Fibroblast of skin of back (primary cell): ENCODE measurements around the gene IGF1.
"Not testable (repeated sequence)": the region's sequence is repeated elsewhere in the genome, so short reads cannot be mapped to it uniquely, and the experiment has no call there.

Experiments used
- DNase-seq: peaks from one replicate; pipeline ENCODE4 v3.0.0-alpha.2; 2013

Gene IGF1

DNA sequence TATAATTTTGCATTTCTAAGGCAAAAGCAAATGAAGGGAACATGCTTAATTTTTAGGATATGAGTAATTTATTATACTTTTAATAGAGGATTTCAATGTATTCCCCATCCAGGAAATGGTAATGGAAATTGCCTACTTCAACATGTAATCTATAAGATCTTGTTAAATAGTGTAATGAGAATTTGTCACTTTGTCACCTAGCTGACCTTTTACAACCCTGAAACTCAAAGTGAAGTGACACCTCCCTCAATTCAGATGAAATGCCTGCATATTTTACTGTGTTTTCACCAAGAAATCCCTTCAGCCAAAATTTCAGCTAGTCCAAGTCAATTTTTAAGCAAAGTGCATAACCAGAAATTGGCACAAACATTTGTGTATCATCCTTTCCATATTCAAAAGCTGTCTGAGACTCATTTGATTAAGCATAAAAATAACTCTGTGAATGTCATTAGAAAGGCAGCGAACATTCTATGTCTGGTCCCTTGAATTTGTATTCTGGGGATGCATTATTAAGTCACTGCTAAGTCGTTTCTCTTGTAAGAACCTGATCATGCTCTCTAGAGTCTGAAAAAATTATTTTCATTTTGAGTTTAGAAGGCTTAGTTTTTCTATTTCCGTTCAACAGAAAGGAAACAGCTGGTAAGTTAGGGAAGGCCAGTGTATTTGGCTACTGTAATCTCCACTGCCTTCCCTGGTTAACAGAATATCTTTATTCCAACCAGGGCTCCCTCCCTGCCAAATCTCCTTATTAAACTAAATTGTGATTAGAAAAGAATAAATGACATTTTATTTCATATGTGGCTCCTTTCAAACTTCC is 100.8 kb downstream of the IGF1 start:
- DNase-seq = no peak

- DNase-seq = no peak
Measured at GRCh38 chr12:102376781-102377180, 103.6 kb downstream of the IGF1 start.

DNA sequence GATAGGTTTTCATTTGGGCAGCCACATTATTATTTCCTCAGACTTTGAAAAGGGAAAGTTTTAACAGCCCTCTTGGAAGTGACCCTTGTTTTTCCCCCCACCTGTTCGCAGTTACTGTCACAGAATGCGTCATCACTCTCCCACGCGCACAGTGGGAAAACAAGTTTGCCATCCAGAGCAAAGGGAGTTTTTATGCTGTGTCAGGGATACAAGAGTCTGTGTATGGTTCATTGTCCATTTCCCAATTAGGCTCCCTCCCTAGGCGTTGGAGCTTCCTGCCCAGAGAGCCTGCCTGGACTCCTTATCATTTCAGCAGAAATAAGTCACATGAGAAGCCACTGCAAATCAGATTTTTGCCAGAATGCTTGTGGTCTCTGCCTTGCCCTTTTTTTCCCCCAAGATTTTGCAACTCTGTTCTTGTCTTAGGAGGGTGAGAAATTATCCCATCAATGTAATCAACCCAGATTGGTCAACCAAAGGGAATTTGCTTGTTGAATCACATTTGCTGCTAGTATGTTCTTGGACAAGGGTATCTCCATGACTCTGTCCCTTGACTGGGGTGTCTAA is 104.1 kb downstream of the IGF1 start:
- no peak for DNase-seq

DNA sequence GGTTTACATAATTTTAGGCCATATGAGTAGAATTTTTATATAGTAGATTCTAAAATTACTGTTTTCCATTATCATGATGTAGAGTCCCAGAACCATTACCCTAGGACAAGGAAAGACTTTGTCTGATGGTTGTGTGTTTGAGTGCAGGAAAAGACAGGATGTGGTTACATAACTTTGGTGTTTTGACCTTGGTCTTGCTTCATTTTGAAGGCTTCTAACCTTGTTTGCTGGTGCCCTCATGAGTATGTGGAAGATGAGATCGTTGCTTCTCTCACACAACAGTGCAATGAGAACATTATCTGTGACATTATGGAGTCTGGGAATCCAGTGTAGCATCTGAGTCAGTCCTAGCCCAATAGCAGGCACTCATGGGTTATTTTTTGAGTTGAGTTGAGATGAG is 106.2 kb downstream of the IGF1 start:
- DNase-seq = peak; percentile 1

- DNase-seq = no peak
Measured at GRCh38 chr12:102372087-102372486, 108.3 kb downstream of the IGF1 start.

GRCh38 chr12:102371165-102371564 is 109.2 kb downstream of the IGF1 start:
- no peak for DNase-seq

DNA sequence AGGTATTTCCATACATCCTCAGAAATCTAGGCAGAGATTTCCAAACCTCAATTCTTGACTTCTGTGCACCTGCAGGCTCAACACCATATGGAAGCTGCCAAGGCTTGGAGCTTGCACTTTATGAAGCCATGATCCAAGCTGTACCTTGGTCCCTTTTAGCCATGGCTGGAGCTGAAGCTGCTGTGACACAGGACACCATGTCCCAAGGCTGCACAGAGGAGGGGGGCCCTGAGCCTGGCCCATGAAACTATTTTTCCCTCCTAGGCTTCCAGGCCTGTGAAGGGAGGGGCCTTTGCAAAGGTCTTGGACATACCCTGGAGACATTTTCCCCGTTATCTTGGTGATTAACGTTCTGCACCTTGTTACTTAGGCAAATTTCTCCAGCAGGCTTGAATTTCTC is 110.5 kb downstream of the IGF1 start:
- DNase-seq = no peak

DNA sequence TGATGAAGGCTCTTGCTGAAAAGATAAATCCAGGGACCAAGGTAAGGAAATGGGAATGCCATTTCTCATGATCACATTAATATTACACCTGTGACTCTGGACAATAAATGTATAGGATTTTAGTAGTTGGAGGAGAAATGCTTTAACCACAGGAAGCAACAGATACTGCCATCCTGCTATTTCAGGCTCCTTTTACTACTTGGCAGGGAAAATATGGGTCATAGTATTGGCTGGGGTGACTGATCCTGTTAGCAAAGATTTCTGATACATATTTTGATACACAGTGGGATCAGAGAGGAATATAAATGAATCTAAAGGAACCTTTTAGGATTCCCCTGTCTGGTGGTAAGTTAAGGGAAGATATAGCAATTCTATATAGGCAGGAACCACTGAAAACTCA is 115.0 kb downstream of the IGF1 start:
- DNase-seq = no peak

- no peak for DNase-seq
Measured at GRCh38 chr12:102364709-102365108, 115.7 kb downstream of the IGF1 start.

- DNase-seq = no peak
Measured at GRCh38 chr12:102356690-102357089, 123.7 kb downstream of the IGF1 start.

DNA sequence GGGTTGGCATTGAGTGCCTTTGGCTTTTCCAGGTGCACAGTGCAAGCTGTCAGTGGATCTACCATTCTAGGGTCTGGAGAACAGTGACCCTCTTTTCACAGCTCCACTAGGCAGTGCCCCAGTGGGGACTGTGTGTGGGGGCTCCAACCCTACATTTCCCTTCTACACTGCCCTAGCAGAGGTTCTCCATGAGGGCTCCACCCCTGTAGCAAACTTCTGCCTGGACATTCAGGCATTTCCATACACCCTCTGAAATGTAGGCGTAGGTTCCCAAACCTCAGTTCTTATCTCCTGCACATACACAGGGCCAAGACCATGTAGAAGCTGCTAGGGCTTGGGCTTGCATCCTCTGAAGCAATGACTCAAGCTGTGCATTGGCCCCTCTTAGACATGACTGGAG is 126.1 kb downstream of the IGF1 start:
- not testable (repeated sequence) for DNase-seq

DNA sequence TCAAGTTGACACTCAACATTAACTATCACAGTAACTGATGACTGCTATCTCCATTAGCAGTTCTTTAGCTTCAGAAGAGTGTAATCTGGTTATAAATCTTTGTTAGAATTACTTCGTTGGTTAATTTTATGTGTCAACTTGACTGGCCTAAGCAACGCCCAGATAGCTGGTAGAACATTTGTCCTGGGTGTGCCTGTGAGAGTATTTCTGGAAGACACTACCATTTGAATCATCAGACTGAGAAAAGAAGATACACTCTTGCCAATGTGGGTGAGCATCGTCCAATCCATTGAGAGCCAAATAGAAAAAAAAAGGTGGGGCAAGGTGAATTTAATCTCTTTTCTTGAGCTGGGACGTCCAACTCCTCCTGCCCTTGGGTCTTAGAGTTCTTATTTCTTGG is 129.0 kb downstream of the IGF1 start:
- no peak for DNase-seq

DNA sequence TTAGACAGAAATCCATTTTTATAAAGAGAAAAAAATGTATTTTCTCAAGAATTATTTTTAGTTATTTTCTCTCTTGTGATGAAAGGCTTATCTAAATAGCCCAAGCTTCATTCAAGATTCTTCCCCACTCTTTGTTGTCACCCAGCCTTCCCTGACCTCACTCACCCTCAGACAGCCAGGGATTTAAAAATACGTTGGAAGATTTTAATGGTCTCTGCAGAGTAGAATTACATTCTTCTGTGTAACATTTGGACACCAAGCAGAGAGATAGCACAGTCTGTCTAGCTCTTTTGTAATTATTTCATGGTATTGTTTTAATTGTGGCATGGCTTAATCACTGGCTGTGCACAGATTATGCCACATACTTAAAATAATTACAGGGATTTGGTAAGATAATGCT is 130.3 kb downstream of the IGF1 start:
- DNase-seq = no peak

- DNase-seq = no peak
Measured at GRCh38 chr12:102349079-102349478, 131.3 kb downstream of the IGF1 start.

DNA sequence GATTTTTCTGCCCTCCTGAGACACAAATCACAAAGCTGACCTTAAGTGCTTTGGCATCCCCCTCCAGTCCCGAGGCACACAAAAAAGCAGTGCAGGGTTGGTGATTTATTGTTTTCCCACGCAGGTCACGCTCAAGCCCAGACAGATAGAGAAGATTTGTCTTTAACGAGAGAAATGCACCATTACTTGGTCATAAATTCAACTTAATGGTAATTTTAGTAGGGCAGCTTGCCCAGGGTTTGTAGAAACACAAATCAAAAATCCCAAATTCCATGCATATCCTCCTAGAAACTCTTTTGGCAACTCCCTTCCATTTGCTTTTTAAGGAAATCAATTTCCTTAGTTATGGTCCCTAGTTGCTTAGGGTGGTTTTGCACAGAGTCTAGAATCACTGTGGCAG is 132.6 kb downstream of the IGF1 start:
- DNase-seq = no peak
